K562 (cell line): ENCODE results near the gene GPR22. TPM values are rescaled to one million over a fixed set of nuclear protein-coding genes. Genes with fewer than 3 reads are reported as not detected.

Source experiments
- ATAC-seq: fragments of 200-7000 bp; cut with Tn5 transposase; 3 replicates; pipeline ENCODE4 v1.9.1; 2020; ENCODE audit warnings: moderate library complexity
- BruUV-seq: library from RNA; stranded (reverse); fragments of 400-500 nt; replicated peaks from 2 replicates; lab custom pipeline; 2021; lab: Mats Ljungman, UMichigan
- CTCF ChIA-PET: fragments of 300-600 bp; formaldehyde crosslinking; extraction: SDS; loops from one replicate; lab custom pipeline; 2021; ENCODE audit warnings: low intra/inter-chr PET ratio; lab: Yijun Ruan, JAX
- POLR2A ChIA-PET: fragments of 300-600, 350-650 bp; sonication (Branson Sonifier 250); formaldehyde crosslinking; extraction: SDS; loops from one replicate; lab custom pipeline; 2021; ENCODE audit warnings: antibody characterized with exemption, inconsistent platforms; lab: Yijun Ruan, JAX
- DNase-seq, 4 experiments: peaks; one replicate each; pipeline versions ENCODE4 v3.0.0 to v3.0.0-alpha.2; 2011 to 2018; ENCODE audit warnings: low spot score in 3 of 4, mixed read lengths in 3 of 4; ENCODE audit errors: extremely low read depth in 1 of 4
- FAIRE-seq: peaks from 2 replicates; lab custom pipeline; 2011; peaks lifted over from hg19 to GRCh38; lab: Jason Lieb, UNC
- H2AFZ ChIP-seq: 2 replicates; pipeline ENCODE4 v1.6.0; 2011; ENCODE audit warnings: low read depth, low read length, control low read depth, inconsistent platforms
- H3K27ac ChIP-seq: fragments of 200-600 bp; 3 replicates; pipeline ENCODE4 v1.8.0; 2011; ENCODE audit warnings: low read depth, mild to moderate bottlenecking, control low read depth, inconsistent platforms, low read length, moderate library complexity, mixed read lengths; ENCODE audit errors: extremely low read depth
- H3K27me3 ChIP-seq, 2 experiments: fragments of 300-600 bp in 1 of 2; 2 replicates in 1 of 2; 3 replicates in 1 of 2; pipeline versions ENCODE4 v1.6.0 to v1.8.0; 2011; ENCODE audit warnings: inconsistent platforms in 2 of 2, low read length in 2 of 2, mild to moderate bottlenecking in 1 of 2, mixed read lengths in 1 of 2, moderate library complexity in 1 of 2; ENCODE audit not compliant: control insufficient read depth in 2 of 2, insufficient read depth in 2 of 2
- H3K36me3 ChIP-seq: fragments of 300-600 bp; 3 replicates; pipeline ENCODE4 v1.8.0; 2011; ENCODE audit warnings: mild to moderate bottlenecking, low read length, inconsistent platforms; ENCODE audit not compliant: control insufficient read depth, insufficient read depth
- H3K4me1 ChIP-seq, 2 experiments: fragments of 200-600 bp in 1 of 2; replicated peaks in 1 of 2; 2 replicates in 1 of 2; 3 replicates in 1 of 2; pipeline versions ENCODE4 v1.5.1 to v1.8.0; 2011; ENCODE audit warnings: inconsistent platforms in 2 of 2, low read length in 2 of 2, mild to moderate bottlenecking in 1 of 2, mixed read lengths in 1 of 2, moderate library complexity in 1 of 2; ENCODE audit not compliant: control insufficient read depth in 2 of 2, insufficient read depth in 2 of 2
- H3K4me2 ChIP-seq: 2 replicates; pipeline ENCODE4 v1.6.1; 2011; ENCODE audit warnings: low read length, control low read depth, inconsistent platforms, mixed read lengths; ENCODE audit not compliant: insufficient read depth
- H3K4me3 ChIP-seq: fragments of 200-600 bp; sonication (generic), shearing (Covaris generic); 2 replicates; pipeline ENCODE4 v1.5.1; 2016; ENCODE audit warnings: control low read depth, inconsistent platforms
- H3K79me2 ChIP-seq: fragments of 200-600 bp; 3 replicates; pipeline ENCODE4 v1.8.0; 2011; ENCODE audit warnings: low read length, inconsistent platforms; ENCODE audit not compliant: control insufficient read depth, insufficient read depth
- H3K9ac ChIP-seq, 2 experiments: 2 replicates each; pipeline versions ENCODE4 v1.6.0 to v1.6.1; 2011; ENCODE audit warnings: low read depth in 2 of 2, low read length in 2 of 2, control low read depth in 1 of 2, inconsistent platforms in 1 of 2, mild to moderate bottlenecking in 1 of 2, mixed read lengths in 1 of 2; ENCODE audit not compliant: insufficient read depth in 1 of 2
- H3K9me1 ChIP-seq: one replicate; pipeline ENCODE4 v1.6.0; 2011; ENCODE audit warnings: inconsistent platforms, mild to moderate bottlenecking, low read length, moderate library complexity; ENCODE audit not compliant: control insufficient read depth, insufficient read depth
- H3K9me3 ChIP-seq: replicated peaks from 2 replicates; pipeline ENCODE4 v1.5.1; 2011; ENCODE audit warnings: low read depth, low read length, inconsistent platforms; ENCODE audit not compliant: control insufficient read depth, insufficient read depth
- H4K20me1 ChIP-seq: replicated peaks from 2 replicates; pipeline ENCODE4 v1.6.1; 2011; ENCODE audit warnings: low read length, inconsistent platforms, mixed read lengths; ENCODE audit not compliant: control insufficient read depth, insufficient read depth
- GTF2F1 ChIP-seq: IDR thresholded peaks from 2 replicates; pipeline ENCODE4 v1.6.1; 2011; ENCODE audit warnings: low read depth, low read length, improper control_type of control experiment
- RBM17 ChIP-seq: fragments of 200-400 bp; formaldehyde crosslinking; IDR thresholded peaks from 2 replicates; pipeline ENCODE4 v1.6.1; 2017; ENCODE audit warnings: low read depth, mild to moderate bottlenecking, low read length, borderline replicate concordance
- TRIM24 ChIP-seq, 2 experiments: fragments of 450-650 bp; IDR thresholded peaks; 2 replicates each; pipeline ENCODE4 v1.6.1; 2016
- ZNF280B ChIP-seq: fragments of 250-450 bp; sonication (Bioruptor Pico); IDR thresholded peaks from 2 replicates; pipeline ENCODE4 v1.5.1; 2021; ENCODE audit warnings: mild to moderate bottlenecking
- WGBS: fragments of 100-300 bp; shearing (Covaris generic); methylation state at CpG from one replicate; pipeline ENCODE4 v1.1.6; 2016; ENCODE audit warnings: low coverage, mixed read lengths; ENCODE audit not compliant: insufficient coverage; ENCODE audit errors: missing lambda C conversion rate; 5-methylcytosine and 5-hydroxymethylcytosine counted together
- in situ Hi-C: fragments of 300-500 bp; cut with MboI; formaldehyde crosslinking; loops from 4 replicates; pipeline ENCODE4 v1.15.0; 2018; ENCODE audit warnings: inconsistent platforms, mixed read lengths
- intact Hi-C: fragments of 100-400 bp; cut with micrococcal nuclease; formaldehyde crosslinking; loops from 2 replicates; pipeline ENCODE4 v1.14.2; 2022
- polyA plus RNA-seq, 8 experiments: library from polyadenylated mRNA; depleted of rRNA in 4 of 8; stranded (reverse) in 5 of 8; unstranded in 3 of 8; fragments of >200 nt; fragmentation: Nextera tagmentation in 2 of 8; fragmentation: Illumina TruSeq in 1 of 8; extraction: Ambion mirVana in 2 of 8; extraction: Trizol in 1 of 8; gene quantifications; 2 replicates each; pipeline versions ENCODE4 v1.2.1 to v1.2.3, GENCODE V29; 2011 to 2014; ENCODE audit warnings: inconsistent platforms in 1 of 8, missing spikeins in 1 of 8
- total RNA-seq, 7 experiments: library from RNA; depleted of rRNA in 6 of 7; stranded (reverse); fragments of >200 nt in 6 of 7; fragmentation: Illumina TruSeq in 2 of 7; extraction: Trizol in 2 of 7; gene quantifications; 2 replicates each; pipeline versions ENCODE4 v1.2.1 to v1.2.3, GENCODE V29; 2011 to 2021; ENCODE audit warnings: low replicate concordance in 1 of 7
- TF ChIP-seq, protein P1 (sequence below): fragments of 250-450 bp; sonication (Bioruptor Pico); IDR thresholded peaks from 2 replicates; pipeline ENCODE4 v1.4.0; 2020
- TF ChIP-seq, protein P2 (sequence below), 2 experiments: fragments of 150-350 bp in 1 of 2; IDR thresholded peaks; 2 replicates each; pipeline ENCODE4 v1.6.1; 2012 to 2016; ENCODE audit warnings: low read depth in 2 of 2, low read length in 2 of 2, mild to moderate bottlenecking in 1 of 2, moderate library complexity in 1 of 2

The GPR22 gene
- total and polyA plus RNA-seq, 9 of the 15 experiments (the other 6 are each of a cell fraction or from before 2014, with no cell fraction given), result 0.07 to 0.20 TPM; not detected in 7

DNA sequence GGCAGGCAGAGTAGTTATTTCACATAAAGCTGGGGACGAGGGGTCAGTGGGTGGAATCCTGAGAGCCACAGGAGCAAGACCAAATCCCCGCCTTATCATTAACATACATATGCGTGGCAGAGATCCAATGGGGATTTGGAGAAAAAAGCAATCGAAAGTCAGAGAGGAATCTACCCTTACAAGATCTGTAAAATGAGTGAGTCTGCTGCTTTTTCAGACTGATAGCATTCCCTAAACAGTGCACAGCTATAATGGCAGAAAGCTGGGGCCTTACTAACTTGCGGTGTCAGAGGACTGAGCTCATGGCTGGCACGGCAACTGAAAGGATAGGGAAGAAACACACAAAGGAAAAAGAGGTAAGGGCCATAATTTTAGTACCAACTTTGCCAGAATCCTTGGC is 25.0 kb downstream of the GPR22 start:
- ATAC-seq, result peak; percentile 90
- H3K79me2 ChIP-seq, result peaks cover 40% of the 10 kb centered on the region
- H3K27me3 ChIP-seq, result no peaks in the 10 kb centered on the region
- POLR2A ChIA-PET, result interaction anchor here (1.3 to 1.9 kb wide), 3 partner anchors 13 to 17 kb away, joined by 3 to 11 read pairs (median 7); no protein-coding TSS in a partner anchor
- no peak overlapping the region for H3K4me3 ChIP-seq
- H4K20me1 ChIP-seq, result no peaks in the 10 kb centered on the region
- no peak overlapping the region; the same call in 1 of the 2 replicates for H2AFZ ChIP-seq
- no TSS peak for BruUV-seq
- peaks cover 0 to 15% of the 10 kb centered on the region in 2 experiments; a peak in 3 of 5 replicates for H3K4me1 ChIP-seq
- H3K27ac ChIP-seq, result peak overlapping the region; percentile 47
- CTCF ChIA-PET, result no interaction called here
- 13% methylated on average over 6 of the region's 6 CpGs for WGBS
- no peaks in the 10 kb centered on the region for H3K9me3 ChIP-seq
- no peak overlapping the region; a peak in 1 of 4 replicates for H3K9ac ChIP-seq
- FAIRE-seq, result peak; percentile 71
- intact Hi-C loops, result loop anchor here (10.0 kb wide), 1 partner anchor 700 kb away; no protein-coding TSS in a partner anchor
- in situ Hi-C loops, result no loop called here
- peak; percentile 46 to 82 (median 61) for DNase-seq
- no peaks in the 10 kb centered on the region for H3K36me3 ChIP-seq
- H3K4me2 ChIP-seq, result peak overlapping the region; percentile 8; the same call in 1 of the 2 replicates
- no peaks in the 10 kb centered on the region for H3K9me1 ChIP-seq
- TF ChIP-seq ZNF280B (CRISPR knock-in tag) (no peak), RBM17 (no peak), GTF2F1 (no peak), TRIM24 (IDR thresholded peaks at IDR 0.05) (peak; percentile 47 to 55; a peak in 2 of 4 replicates)
- TF ChIP-seq, protein P1, sequence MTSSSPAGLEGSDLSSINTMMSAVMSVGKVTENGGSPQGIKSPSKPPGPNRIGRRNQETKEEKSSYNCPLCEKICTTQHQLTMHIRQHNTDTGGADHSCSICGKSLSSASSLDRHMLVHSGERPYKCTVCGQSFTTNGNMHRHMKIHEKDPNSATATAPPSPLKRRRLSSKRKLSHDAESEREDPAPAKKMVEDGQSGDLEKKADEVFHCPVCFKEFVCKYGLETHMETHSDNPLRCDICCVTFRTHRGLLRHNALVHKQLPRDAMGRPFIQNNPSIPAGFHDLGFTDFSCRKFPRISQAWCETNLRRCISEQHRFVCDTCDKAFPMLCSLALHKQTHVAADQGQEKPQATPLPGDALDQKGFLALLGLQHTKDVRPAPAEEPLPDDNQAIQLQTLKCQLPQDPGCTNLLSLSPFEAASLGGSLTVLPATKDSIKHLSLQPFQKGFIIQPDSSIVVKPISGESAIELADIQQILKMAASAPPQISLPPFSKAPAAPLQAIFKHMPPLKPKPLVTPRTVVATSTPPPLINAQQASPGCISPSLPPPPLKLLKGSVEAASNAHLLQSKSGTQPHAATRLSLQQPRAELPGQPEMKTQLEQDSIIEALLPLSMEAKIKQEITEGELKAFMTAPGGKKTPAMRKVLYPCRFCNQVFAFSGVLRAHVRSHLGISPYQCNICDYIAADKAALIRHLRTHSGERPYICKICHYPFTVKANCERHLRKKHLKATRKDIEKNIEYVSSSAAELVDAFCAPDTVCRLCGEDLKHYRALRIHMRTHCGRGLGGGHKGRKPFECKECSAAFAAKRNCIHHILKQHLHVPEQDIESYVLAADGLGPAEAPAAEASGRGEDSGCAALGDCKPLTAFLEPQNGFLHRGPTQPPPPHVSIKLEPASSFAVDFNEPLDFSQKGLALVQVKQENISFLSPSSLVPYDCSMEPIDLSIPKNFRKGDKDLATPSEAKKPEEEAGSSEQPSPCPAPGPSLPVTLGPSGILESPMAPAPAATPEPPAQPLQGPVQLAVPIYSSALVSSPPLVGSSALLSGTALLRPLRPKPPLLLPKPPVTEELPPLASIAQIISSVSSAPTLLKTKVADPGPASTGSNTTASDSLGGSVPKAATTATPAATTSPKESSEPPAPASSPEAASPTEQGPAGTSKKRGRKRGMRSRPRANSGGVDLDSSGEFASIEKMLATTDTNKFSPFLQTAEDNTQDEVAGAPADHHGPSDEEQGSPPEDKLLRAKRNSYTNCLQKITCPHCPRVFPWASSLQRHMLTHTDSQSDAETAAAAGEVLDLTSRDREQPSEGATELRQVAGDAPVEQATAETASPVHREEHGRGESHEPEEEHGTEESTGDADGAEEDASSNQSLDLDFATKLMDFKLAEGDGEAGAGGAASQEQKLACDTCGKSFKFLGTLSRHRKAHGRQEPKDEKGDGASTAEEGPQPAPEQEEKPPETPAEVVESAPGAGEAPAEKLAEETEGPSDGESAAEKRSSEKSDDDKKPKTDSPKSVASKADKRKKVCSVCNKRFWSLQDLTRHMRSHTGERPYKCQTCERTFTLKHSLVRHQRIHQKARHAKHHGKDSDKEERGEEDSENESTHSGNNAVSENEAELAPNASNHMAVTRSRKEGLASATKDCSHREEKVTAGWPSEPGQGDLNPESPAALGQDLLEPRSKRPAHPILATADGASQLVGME (CRISPR knock-in tag), result no peak
- TF ChIP-seq, protein P2, sequence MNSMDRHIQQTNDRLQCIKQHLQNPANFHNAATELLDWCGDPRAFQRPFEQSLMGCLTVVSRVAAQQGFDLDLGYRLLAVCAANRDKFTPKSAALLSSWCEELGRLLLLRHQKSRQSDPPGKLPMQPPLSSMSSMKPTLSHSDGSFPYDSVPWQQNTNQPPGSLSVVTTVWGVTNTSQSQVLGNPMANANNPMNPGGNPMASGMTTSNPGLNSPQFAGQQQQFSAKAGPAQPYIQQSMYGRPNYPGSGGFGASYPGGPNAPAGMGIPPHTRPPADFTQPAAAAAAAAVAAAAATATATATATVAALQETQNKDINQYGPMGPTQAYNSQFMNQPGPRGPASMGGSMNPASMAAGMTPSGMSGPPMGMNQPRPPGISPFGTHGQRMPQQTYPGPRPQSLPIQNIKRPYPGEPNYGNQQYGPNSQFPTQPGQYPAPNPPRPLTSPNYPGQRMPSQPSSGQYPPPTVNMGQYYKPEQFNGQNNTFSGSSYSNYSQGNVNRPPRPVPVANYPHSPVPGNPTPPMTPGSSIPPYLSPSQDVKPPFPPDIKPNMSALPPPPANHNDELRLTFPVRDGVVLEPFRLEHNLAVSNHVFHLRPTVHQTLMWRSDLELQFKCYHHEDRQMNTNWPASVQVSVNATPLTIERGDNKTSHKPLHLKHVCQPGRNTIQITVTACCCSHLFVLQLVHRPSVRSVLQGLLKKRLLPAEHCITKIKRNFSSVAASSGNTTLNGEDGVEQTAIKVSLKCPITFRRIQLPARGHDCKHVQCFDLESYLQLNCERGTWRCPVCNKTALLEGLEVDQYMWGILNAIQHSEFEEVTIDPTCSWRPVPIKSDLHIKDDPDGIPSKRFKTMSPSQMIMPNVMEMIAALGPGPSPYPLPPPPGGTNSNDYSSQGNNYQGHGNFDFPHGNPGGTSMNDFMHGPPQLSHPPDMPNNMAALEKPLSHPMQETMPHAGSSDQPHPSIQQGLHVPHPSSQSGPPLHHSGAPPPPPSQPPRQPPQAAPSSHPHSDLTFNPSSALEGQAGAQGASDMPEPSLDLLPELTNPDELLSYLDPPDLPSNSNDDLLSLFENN (IDR thresholded peaks at IDR 0.05; ENCODE audit: low read depth in 2 of 2, low read length in 2 of 2), result no peak
